ENCODE data around the gene TMEM151B. TPM values are rescaled to one million over a fixed set of nuclear protein-coding genes. Genes with fewer than 3 reads are reported as not detected.

Gene TMEM151B
- total and polyA plus RNA-seq, 9 of the 15 experiments (the other 6 are each of a cell fraction or from before 2014, with no cell fraction given), result not detected

GRCh38 chr6:44338228-44339122 lies 68.2 kb downstream of the TMEM151B start (continued):
- TF ChIP-seq CEBPG (CRISPR knock-in tag; IDR thresholded peaks at IDR 0.05) (no peak), CEBPG (tag; conservative IDR thresholded peaks at IDR 0.05 in 1 of 2, IDR thresholded peaks at IDR 0.05 in 1 of 2) (no peak), NRF1 (conservative IDR thresholded peaks at IDR 0.05 in 1 of 2, IDR thresholded peaks at IDR 0.05 in 1 of 2) (no peak), RAD21 (CRISPR knock-in tag; conservative IDR thresholded peaks at IDR 0.05 in 1 of 2, IDR thresholded peaks at IDR 0.05 in 1 of 2) (peak; percentile 90 to 97), ZMIZ1 (IDR thresholded peaks at IDR 0.05; ENCODE audit: low read depth in 2 of 2, low read length in 2 of 2) (peak in 1 of 2 experiments; percentile 47; a peak in 1 of 4 replicates), SAP30 (IDR thresholded peaks at IDR 0.05; ENCODE audit: borderline replicate concordance, insufficient read depth, low read depth, low read length, poor library complexity, severe bottlenecking) (no peak), NEUROD1 (IDR thresholded peaks at IDR 0.05; ENCODE audit: borderline replicate concordance, low read depth, low read length, partially characterized antibody) (peak; percentile 56), FOS (IDR thresholded peaks at IDR 0.05; ENCODE audit: extremely low read depth, insufficient read length) (no peak), ZNF75A (CRISPR knock-in tag; IDR thresholded peaks at IDR 0.05) (no peak), JUND (IDR thresholded peaks at IDR 0.05; ENCODE audit: borderline replicate concordance, low read depth, low read length) (0 out of 2 replicates have a peak, but pooled peaks have one; percentile 41), JUND (tag; IDR thresholded peaks at IDR 0.05; ENCODE audit: borderline replicate concordance, low read depth, low read length) (peak; percentile 16; the same call in 1 of the 3 replicates), PATZ1 (CRISPR knock-in tag; IDR thresholded peaks at IDR 0.05; ENCODE audit: borderline replicate concordance) (no peak), VEZF1 (CRISPR knock-in tag; IDR thresholded peaks at IDR 0.05) (no peak), ZNF740 (CRISPR knock-in tag; IDR thresholded peaks at IDR 0.05) (no peak), ZNF740 (tag; IDR thresholded peaks at IDR 0.05) (no peak), POLR2AphosphoS2 (IDR thresholded peaks at IDR 0.05; ENCODE audit: low read length) (no peak), CBX3 (IDR thresholded peaks at IDR 0.05; ENCODE audit: borderline replicate concordance in 1 of 2, low read length in 2 of 2) (peak in 1 of 2 experiments; percentile 26; a peak in 1 of 3 replicates)

Measured in K562 (cell line).